ENCODE data around the gene MAP1LC3B2. TPM values are rescaled to one million over a fixed set of nuclear protein-coding genes. Genes with fewer than 3 reads are reported as not detected.

MAP1LC3B2 gene
- total RNA-seq, 1 donor from 2014 or later: 5.8 TPM

GRCh38 chr12:116620492-116621191 lies 61.5 kb downstream of the MAP1LC3B2 start:
- Histone ChIP-seq H2AFZ (ENCODE audit: low read depth, low read length) (no peak overlapping the region), H3K27ac (ENCODE audit: low read depth, low read length) (no peak overlapping the region), H3K4me3 (ENCODE audit: insufficient read depth, low read depth, low read length) (no peak overlapping the region), H3K4me1 (ENCODE audit: insufficient read depth, low read length) (no peaks in the 10 kb centered on the region), H3K4me2 (ENCODE audit: low read length) (no peak overlapping the region), H3K79me2 (ENCODE audit: insufficient read depth, low read length) (no peaks in the 10 kb centered on the region), H3K27me3 (ENCODE audit: insufficient read depth, low read length) (peaks cover 5% of the 10 kb centered on the region), H4K20me1 (ENCODE audit: insufficient read depth, low read length) (no peaks in the 10 kb centered on the region), H3K9me3 (ENCODE audit: insufficient read depth, low read depth, low read length) (peaks cover 3% of the 10 kb centered on the region), H3K36me3 (ENCODE audit: insufficient read depth, low read length) (no peaks in the 10 kb centered on the region), H3K9ac (ENCODE audit: low read length) (no peak overlapping the region)
- no peaks in the 10 kb centered on the region for H3K36me3 Mint-ChIP-seq (ENCODE audit: low read depth, unreplicated experiment)
- H3K27me3 Mint-ChIP-seq (ENCODE audit: low read depth, unreplicated experiment): peaks cover 14% of the 10 kb centered on the region
- H3K9me3 Mint-ChIP-seq (ENCODE audit: unreplicated experiment): peaks cover 22% of the 10 kb centered on the region
- TF ChIP-seq CTCF (IDR thresholded peaks at IDR 0.05; ENCODE audit: insufficient read depth, low read depth, low read length): no peak
- no peak for TF ChIP-seq EZH2 (IDR thresholded peaks at IDR 0.05; ENCODE audit: insufficient read depth, low read length)
- FAIRE-seq: no peak
- H3K4me1 Mint-ChIP-seq (ENCODE audit: low read depth, unreplicated experiment): peaks cover 3% of the 10 kb centered on the region
- no peak overlapping the region for H3K4me3 Mint-ChIP-seq (ENCODE audit: unreplicated experiment)
- DNase-seq (ENCODE audit: low read depth): no peak
- no peak overlapping the region for H3K27ac Mint-ChIP-seq (ENCODE audit: unreplicated experiment)

GRCh38 chr12:116621194-116621593 lies 62.0 kb downstream of the MAP1LC3B2 start:
- Histone ChIP-seq H3K9ac (ENCODE audit: low read length) (no peak overlapping the region), H3K27me3 (ENCODE audit: insufficient read depth, low read length) (peaks cover 5% of the 10 kb centered on the region), H3K79me2 (ENCODE audit: insufficient read depth, low read length) (no peaks in the 10 kb centered on the region), H3K4me2 (ENCODE audit: low read length) (no peak overlapping the region), H3K4me3 (ENCODE audit: insufficient read depth, low read depth, low read length) (no peak overlapping the region), H3K36me3 (ENCODE audit: insufficient read depth, low read length) (no peaks in the 10 kb centered on the region), H3K9me3 (ENCODE audit: insufficient read depth, low read depth, low read length) (peaks cover 3% of the 10 kb centered on the region), H4K20me1 (ENCODE audit: insufficient read depth, low read length) (no peaks in the 10 kb centered on the region), H2AFZ (ENCODE audit: low read depth, low read length) (no peak overlapping the region), H3K4me1 (ENCODE audit: insufficient read depth, low read length) (no peaks in the 10 kb centered on the region), H3K27ac (ENCODE audit: low read depth, low read length) (no peak overlapping the region)
- Mint-ChIP-seq H3K9me3 (ENCODE audit: unreplicated experiment) (peaks cover 22% of the 10 kb centered on the region), H3K4me3 (ENCODE audit: unreplicated experiment) (no peak overlapping the region), H3K4me1 (ENCODE audit: low read depth, unreplicated experiment) (peaks cover 3% of the 10 kb centered on the region), H3K36me3 (ENCODE audit: low read depth, unreplicated experiment) (no peaks in the 10 kb centered on the region), H3K27ac (ENCODE audit: unreplicated experiment) (no peak overlapping the region), H3K27me3 (ENCODE audit: low read depth, unreplicated experiment) (peaks cover 13% of the 10 kb centered on the region)
- no peak for FAIRE-seq
- no peak for DNase-seq (ENCODE audit: low read depth)
- TF ChIP-seq EZH2 (IDR thresholded peaks at IDR 0.05; ENCODE audit: insufficient read depth, low read length): no peak
- no peak for TF ChIP-seq CTCF (IDR thresholded peaks at IDR 0.05; ENCODE audit: insufficient read depth, low read depth, low read length)

- H3K4me3 ChIP-seq (ENCODE audit: insufficient read depth, low read depth, low read length): no peak overlapping the region
- peaks cover 16% of the 10 kb centered on the region for H3K27me3 Mint-ChIP-seq (ENCODE audit: low read depth, unreplicated experiment)
- H3K4me3 Mint-ChIP-seq (ENCODE audit: unreplicated experiment): no peak overlapping the region
- DNase-seq (ENCODE audit: low read depth): no peak
- no peak overlapping the region for H2AFZ ChIP-seq (ENCODE audit: low read depth, low read length)
- no peak for FAIRE-seq
- H3K9me3 ChIP-seq (ENCODE audit: insufficient read depth, low read depth, low read length): peaks cover 3% of the 10 kb centered on the region
- no peaks in the 10 kb centered on the region for H4K20me1 ChIP-seq (ENCODE audit: insufficient read depth, low read length)
- H3K27ac ChIP-seq (ENCODE audit: low read depth, low read length): no peak overlapping the region
- H3K4me1 Mint-ChIP-seq (ENCODE audit: low read depth, unreplicated experiment): peaks cover 3% of the 10 kb centered on the region
- H3K4me1 ChIP-seq (ENCODE audit: insufficient read depth, low read length): no peaks in the 10 kb centered on the region
- H3K79me2 ChIP-seq (ENCODE audit: insufficient read depth, low read length): no peaks in the 10 kb centered on the region
- no peak overlapping the region for H3K9ac ChIP-seq (ENCODE audit: low read length)
- peaks cover 14% of the 10 kb centered on the region for H3K9me3 Mint-ChIP-seq (ENCODE audit: unreplicated experiment)
- no peaks in the 10 kb centered on the region for H3K36me3 ChIP-seq (ENCODE audit: insufficient read depth, low read length)
- TF ChIP-seq EZH2 (IDR thresholded peaks at IDR 0.05; ENCODE audit: insufficient read depth, low read length) (no peak), CTCF (IDR thresholded peaks at IDR 0.05; ENCODE audit: insufficient read depth, low read depth, low read length) (no peak)
- H3K27me3 ChIP-seq (ENCODE audit: insufficient read depth, low read length): peaks cover 5% of the 10 kb centered on the region
- no peak overlapping the region for H3K4me2 ChIP-seq (ENCODE audit: low read length)
- no peaks in the 10 kb centered on the region for H3K36me3 Mint-ChIP-seq (ENCODE audit: low read depth, unreplicated experiment)
- no peak overlapping the region for H3K27ac Mint-ChIP-seq (ENCODE audit: unreplicated experiment)
These were observed 65.3 kb downstream of the MAP1LC3B2 start for GRCh38 chr12:116624516-116624915.
